HEK293 (cell line): Measurements from ENCODE around the gene BTBD9.
"Not testable (repeated sequence)": the region's sequence is repeated elsewhere in the genome, so short reads cannot be mapped to it uniquely, and the experiment has no call there.

Source experiments
- YY1 ChIP-seq: fragments of 450-650 bp; formaldehyde crosslinking; IDR thresholded peaks from 2 replicates; pipeline ENCODE4 v1.5.1; 2018; ENCODE audit warnings: missing biosample characterization, missing genetic modification characterization
- ZEB2 ChIP-seq: fragments of 450-650 bp; formaldehyde crosslinking; IDR thresholded peaks from 2 replicates; pipeline ENCODE4 v1.5.1; 2016; ENCODE audit warnings: missing biosample characterization, missing genetic modification characterization
- ZFP41 ChIP-seq: fragments of 450-650 bp; formaldehyde crosslinking; IDR thresholded peaks from 2 replicates; pipeline ENCODE4 v1.5.1; 2016; ENCODE audit warnings: missing biosample characterization, missing genetic modification characterization, borderline replicate concordance
- ZNF341 ChIP-seq: fragments of 450-650 bp; formaldehyde crosslinking; IDR thresholded peaks from 2 replicates; pipeline ENCODE4; 2016; ENCODE audit warnings: low read depth, missing biosample characterization, missing genetic modification characterization
- ZNF501 ChIP-seq: fragments of 450-650 bp; formaldehyde crosslinking; IDR thresholded peaks from 2 replicates; pipeline ENCODE4 v1.5.1; 2016; ENCODE audit warnings: missing biosample characterization, missing genetic modification characterization
- ZNF529 ChIP-seq: fragments of 450-650 bp; formaldehyde crosslinking; IDR thresholded peaks from 2 replicates; pipeline ENCODE4 v1.5.1; 2017; ENCODE audit warnings: missing genetic modification characterization, missing biosample characterization; ENCODE audit not compliant: insufficient replicate concordance
- ZNF555 ChIP-seq: fragments of 450-650 bp; formaldehyde crosslinking; conservative IDR thresholded peaks from 2 replicates; pipeline ENCODE4 v1.5.1; 2017; ENCODE audit warnings: missing biosample characterization, mild to moderate bottlenecking, missing genetic modification characterization, inconsistent platforms
- ZNF776 ChIP-seq: fragments of 450-650 bp; formaldehyde crosslinking; IDR thresholded peaks from 2 replicates; pipeline ENCODE4 v1.5.0; 2017; ENCODE audit warnings: missing biosample characterization, missing genetic modification characterization, borderline replicate concordance
- TF ChIP-seq, protein P1 (sequence below): fragments of 450-650 bp; formaldehyde crosslinking; IDR thresholded peaks from 2 replicates; pipeline ENCODE4 v1.5.1; 2016; ENCODE audit warnings: missing biosample characterization, missing genetic modification characterization
- TF ChIP-seq, protein P2 (sequence below): fragments of 450-650 bp; formaldehyde crosslinking; IDR thresholded peaks from 2 replicates; pipeline ENCODE4 v1.5.1; 2017; ENCODE audit warnings: missing biosample characterization, mild to moderate bottlenecking, missing genetic modification characterization, moderate library complexity
- TF ChIP-seq, protein P3 (sequence below): fragments of 450-650 bp; formaldehyde crosslinking; IDR thresholded peaks from 2 replicates; pipeline ENCODE4; 2016; ENCODE audit warnings: missing biosample characterization, missing genetic modification characterization

DNA sequence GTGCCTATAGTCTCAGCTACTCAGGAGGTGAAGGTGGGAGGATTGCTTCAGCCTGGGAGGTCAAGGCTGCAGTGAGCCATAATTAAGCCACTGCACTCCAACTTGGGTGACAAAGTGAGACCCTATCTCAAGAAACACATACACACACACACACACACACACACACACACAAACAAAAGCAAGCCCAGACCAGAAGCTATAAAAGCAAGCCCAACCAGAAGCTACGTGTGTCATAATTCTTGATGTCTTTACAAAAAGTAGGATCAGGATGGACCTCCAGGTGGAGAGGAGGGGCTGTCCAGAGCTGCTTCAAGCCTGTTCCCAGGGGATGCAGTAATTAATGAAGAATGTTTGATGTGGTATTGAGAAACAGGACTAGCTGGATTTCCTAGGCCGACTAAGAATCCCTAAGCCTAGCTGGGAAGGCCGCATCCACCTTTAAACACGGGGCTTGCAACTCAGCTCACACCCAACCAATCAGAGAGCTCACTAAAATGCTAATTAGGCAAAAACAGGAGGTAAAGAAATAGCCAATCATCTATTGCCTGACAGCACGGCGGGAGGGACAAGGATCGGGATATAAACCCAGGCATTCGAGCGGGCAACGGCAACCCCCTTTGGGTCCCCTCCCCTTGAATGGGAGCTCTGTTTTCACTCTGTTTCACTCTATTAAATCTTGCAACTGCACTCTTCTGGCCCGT lies 213.8 kb downstream of the BTBD9 start:
- TF ChIP-seq, protein P1, sequence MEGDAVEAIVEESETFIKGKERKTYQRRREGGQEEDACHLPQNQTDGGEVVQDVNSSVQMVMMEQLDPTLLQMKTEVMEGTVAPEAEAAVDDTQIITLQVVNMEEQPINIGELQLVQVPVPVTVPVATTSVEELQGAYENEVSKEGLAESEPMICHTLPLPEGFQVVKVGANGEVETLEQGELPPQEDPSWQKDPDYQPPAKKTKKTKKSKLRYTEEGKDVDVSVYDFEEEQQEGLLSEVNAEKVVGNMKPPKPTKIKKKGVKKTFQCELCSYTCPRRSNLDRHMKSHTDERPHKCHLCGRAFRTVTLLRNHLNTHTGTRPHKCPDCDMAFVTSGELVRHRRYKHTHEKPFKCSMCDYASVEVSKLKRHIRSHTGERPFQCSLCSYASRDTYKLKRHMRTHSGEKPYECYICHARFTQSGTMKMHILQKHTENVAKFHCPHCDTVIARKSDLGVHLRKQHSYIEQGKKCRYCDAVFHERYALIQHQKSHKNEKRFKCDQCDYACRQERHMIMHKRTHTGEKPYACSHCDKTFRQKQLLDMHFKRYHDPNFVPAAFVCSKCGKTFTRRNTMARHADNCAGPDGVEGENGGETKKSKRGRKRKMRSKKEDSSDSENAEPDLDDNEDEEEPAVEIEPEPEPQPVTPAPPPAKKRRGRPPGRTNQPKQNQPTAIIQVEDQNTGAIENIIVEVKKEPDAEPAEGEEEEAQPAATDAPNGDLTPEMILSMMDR (tag by site-specific recombination), result not testable (repeated sequence)
- TF ChIP-seq ZNF501 (tag by site-specific recombination); ZFP41 (tag by site-specific recombination); ZNF529 (tag by site-specific recombination); ZNF776; ZNF341; YY1 (tag by site-specific recombination); ZEB2 (tag by site-specific recombination); ZNF555 (tag by site-specific recombination): not testable (repeated sequence)
- TF ChIP-seq, protein P2, sequence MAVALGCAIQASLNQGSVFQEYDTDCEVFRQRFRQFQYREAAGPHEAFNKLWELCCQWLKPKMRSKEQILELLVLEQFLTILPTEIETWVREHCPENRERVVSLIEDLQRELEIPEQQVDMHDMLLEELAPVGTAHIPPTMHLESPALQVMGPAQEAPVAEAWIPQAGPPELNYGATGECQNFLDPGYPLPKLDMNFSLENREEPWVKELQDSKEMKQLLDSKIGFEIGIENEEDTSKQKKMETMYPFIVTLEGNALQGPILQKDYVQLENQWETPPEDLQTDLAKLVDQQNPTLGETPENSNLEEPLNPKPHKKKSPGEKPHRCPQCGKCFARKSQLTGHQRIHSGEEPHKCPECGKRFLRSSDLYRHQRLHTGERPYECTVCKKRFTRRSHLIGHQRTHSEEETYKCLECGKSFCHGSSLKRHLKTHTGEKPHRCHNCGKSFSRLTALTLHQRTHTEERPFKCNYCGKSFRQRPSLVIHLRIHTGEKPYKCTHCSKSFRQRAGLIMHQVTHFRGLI, result peak; percentile 99
- TF ChIP-seq, protein P3, sequence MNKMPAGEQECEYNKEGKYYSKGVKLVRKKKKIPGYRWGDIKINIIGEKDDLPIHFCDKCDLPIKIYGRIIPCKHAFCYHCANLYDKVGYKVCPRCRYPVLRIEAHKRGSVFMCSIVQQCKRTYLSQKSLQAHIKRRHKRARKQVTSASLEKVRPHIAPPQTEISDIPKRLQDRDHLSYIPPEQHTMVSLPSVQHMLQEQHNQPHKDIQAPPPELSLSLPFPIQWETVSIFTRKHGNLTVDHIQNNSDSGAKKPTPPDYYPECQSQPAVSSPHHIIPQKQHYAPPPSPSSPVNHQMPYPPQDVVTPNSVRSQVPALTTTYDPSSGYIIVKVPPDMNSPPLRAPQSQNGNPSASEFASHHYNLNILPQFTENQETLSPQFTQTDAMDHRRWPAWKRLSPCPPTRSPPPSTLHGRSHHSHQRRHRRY (tag by site-specific recombination), result not testable (repeated sequence)
